ENCODE results near the gene UBE2F.

DNA sequence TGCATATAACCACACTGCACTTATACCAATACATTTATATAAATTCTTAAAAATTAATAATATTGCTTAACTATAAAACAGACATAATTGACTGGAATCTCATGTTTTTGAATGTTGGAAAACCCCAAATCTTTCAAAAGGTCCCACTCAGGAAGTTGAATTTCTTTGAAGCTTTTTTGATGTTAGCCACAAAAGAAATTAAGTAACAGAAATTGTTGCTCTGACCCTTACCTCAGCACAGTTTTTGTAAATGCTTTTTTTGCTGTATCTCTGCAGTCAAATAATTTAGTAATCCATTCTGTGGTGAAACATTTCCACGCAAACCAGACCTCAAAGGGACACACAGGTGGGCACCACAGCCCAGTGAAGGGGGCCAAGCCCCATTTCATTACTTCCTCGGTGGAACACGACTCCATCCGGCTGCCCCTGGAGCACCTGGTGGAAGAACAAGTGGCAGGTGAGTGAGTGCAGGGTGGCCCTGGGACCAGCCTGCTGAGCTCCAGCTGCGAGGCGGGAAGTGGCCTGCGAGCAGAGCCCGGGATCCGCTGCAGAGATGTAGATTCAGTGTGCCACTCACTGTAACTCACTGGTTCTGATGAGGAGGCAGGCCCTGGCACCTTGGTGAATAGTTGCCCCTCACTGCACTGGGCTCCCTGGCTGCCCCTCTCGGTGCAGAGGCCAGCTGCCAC is 102.4 kb downstream of the UBE2F start:
- TF ChIP-seq STAG1 (CRISPR knock-in tag; IDR thresholded peaks at IDR 0.05) (no peak), JARID2 (CRISPR knock-in tag; IDR thresholded peaks at IDR 0.05; ENCODE audit: insufficient replicate concordance) (no peak), RCOR2 (CRISPR knock-in tag; IDR thresholded peaks at IDR 0.05) (no peak), ZNF619 (CRISPR knock-in tag; IDR thresholded peaks at IDR 0.05) (no peak), GTF2F1 (IDR thresholded peaks at IDR 0.05; ENCODE audit: low read length) (no peak), MAFK (conservative IDR thresholded peaks at IDR 0.05 in 1 of 2, IDR thresholded peaks at IDR 0.05 in 1 of 2; ENCODE audit: low read length in 2 of 2) (no peak), MZF1 (CRISPR knock-in tag; IDR thresholded peaks at IDR 0.05; ENCODE audit: borderline replicate concordance) (no peak)
- TF ChIP-seq, protein P1, sequence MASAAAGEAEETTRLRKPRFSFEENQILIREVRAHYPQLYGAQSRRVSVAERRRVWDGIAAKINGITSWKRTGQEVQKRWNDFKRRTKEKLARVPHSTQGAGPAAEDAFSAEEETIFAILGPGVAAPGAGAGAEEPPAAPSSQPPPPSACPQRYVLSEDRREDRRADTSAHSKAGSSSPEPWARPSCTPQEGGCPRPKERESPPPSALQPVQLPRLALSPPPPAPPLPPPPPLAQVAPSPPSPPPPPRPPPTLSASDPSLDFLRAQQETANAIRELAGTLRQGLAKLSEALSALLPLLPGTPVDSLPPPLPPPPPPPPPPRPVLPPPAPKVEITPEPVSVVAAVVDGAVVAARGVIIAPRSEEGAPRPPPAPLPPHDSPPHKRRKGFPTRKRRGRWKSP (CRISPR knock-in tag; IDR thresholded peaks at IDR 0.05): no peak
- TF ChIP-seq, protein P2, sequence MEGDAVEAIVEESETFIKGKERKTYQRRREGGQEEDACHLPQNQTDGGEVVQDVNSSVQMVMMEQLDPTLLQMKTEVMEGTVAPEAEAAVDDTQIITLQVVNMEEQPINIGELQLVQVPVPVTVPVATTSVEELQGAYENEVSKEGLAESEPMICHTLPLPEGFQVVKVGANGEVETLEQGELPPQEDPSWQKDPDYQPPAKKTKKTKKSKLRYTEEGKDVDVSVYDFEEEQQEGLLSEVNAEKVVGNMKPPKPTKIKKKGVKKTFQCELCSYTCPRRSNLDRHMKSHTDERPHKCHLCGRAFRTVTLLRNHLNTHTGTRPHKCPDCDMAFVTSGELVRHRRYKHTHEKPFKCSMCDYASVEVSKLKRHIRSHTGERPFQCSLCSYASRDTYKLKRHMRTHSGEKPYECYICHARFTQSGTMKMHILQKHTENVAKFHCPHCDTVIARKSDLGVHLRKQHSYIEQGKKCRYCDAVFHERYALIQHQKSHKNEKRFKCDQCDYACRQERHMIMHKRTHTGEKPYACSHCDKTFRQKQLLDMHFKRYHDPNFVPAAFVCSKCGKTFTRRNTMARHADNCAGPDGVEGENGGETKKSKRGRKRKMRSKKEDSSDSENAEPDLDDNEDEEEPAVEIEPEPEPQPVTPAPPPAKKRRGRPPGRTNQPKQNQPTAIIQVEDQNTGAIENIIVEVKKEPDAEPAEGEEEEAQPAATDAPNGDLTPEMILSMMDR (CRISPR knock-in tag; IDR thresholded peaks at IDR 0.05): no peak
